Measurements from ENCODE around the gene CCL22.

Gene CCL22

GRCh38 chr16:57354311-57354710, 4.3 kb upstream of the CCL22 start:
- CTCF ChIA-PET: interaction anchor here (3.1 kb wide), 1 partner anchor 12 kb away, joined by 16 read pairs; no protein-coding TSS in a partner anchor
- no peak for DNase-seq (ENCODE audit: extremely low spot score)

GRCh38 chr16:57355898-57356414, 2.6 kb upstream of the CCL22 start:
- ChIA-PET POLR2A (no interaction called here), CTCF (interaction anchor here (1.3 to 3.4 kb wide), 3 partner anchors 22 to 62 kb away, joined by 3 to 22 read pairs (median 4); no protein-coding TSS in a partner anchor)
- no peak for TF ChIP-seq CTCF (IDR thresholded peaks at IDR 0.05; ENCODE audit: control extremely low read depth, extremely low read depth, low read depth, missing control alignments)
- DNase-seq (ENCODE audit: extremely low spot score): no peak

More at GRCh38 chr16:57354311-57354710, 4.3 kb upstream of the CCL22 start:
- POLR2A ChIA-PET: no interaction called here
- TF ChIP-seq CTCF (IDR thresholded peaks at IDR 0.05; ENCODE audit: control extremely low read depth, extremely low read depth, low read depth, missing control alignments): no peak

GRCh38 chr16:57356547-57356946, 2.0 kb upstream of the CCL22 start:
- ChIA-PET CTCF (interaction anchor here (1.3 to 3.4 kb wide), 3 partner anchors 22 to 61 kb away, joined by 3 to 22 read pairs (median 4); no protein-coding TSS in a partner anchor), POLR2A (interaction anchor here (1.2 kb wide), 1 partner anchor 14 kb away, joined by 3 read pairs; no protein-coding TSS in a partner anchor)
- DNase-seq (ENCODE audit: extremely low spot score): no peak
- TF ChIP-seq CTCF (IDR thresholded peaks at IDR 0.05; ENCODE audit: control extremely low read depth, extremely low read depth, low read depth, missing control alignments): no peak

GRCh38 chr16:57357330-57358085, 1.1 kb upstream of the CCL22 start:
- CTCF ChIA-PET: interaction anchor here (1.0 to 3.4 kb wide), 3 partner anchors 9 to 60 kb away, joined by 3 to 22 read pairs (median 7); no protein-coding TSS in a partner anchor
- TF ChIP-seq CTCF (IDR thresholded peaks at IDR 0.05; ENCODE audit: control extremely low read depth, extremely low read depth, low read depth, missing control alignments): no peak
- no peak for DNase-seq (ENCODE audit: extremely low spot score)
- POLR2A ChIA-PET: interaction anchor here (0.6 to 1.2 kb wide), 4 partner anchors 8 to 15 kb away, joined by 3 to 5 read pairs (median 3); partner anchors contain the start of gene CX3CL1

- peak; percentile 35 for DNase-seq (ENCODE audit: extremely low spot score)
- ChIA-PET CTCF (interaction anchor here (1.0 to 3.4 kb wide), 3 partner anchors 10 to 60 kb away, joined by 3 to 22 read pairs (median 7); no protein-coding TSS in a partner anchor), POLR2A (interaction anchor here (0.6 kb wide), 1 partner anchor 8 kb away, joined by 5 read pairs; no protein-coding TSS in a partner anchor)
- no peak for TF ChIP-seq CTCF (IDR thresholded peaks at IDR 0.05; ENCODE audit: control extremely low read depth, extremely low read depth, low read depth, missing control alignments)
Measured at GRCh38 chr16:57358086-57358420, 530 bp upstream of the CCL22 start.

- ChIA-PET POLR2A (interaction anchor here (0.7 kb wide), 1 partner anchor 24 kb away, joined by 3 read pairs; no protein-coding TSS in a partner anchor), CTCF (interaction anchor here (1.1 to 3.3 kb wide), 10 partner anchors 11 to 63 kb away, joined by 3 to 30 read pairs (median 4); no protein-coding TSS in a partner anchor)
- DNase-seq (ENCODE audit: extremely low spot score): no peak
- TF ChIP-seq CTCF (IDR thresholded peaks at IDR 0.05; ENCODE audit: control extremely low read depth, extremely low read depth, low read depth, missing control alignments): no peak
Measured at GRCh38 chr16:57360321-57360935, 1.8 kb downstream of the CCL22 start.
